CD4-positive, alpha-beta T cell treated with Interleukin-10 for 1 hour (primary cell): ENCODE data around the gene RGR.

ENCODE experiments used
- DNase-seq: peaks from one replicate; pipeline ENCODE4 v3.0.0-alpha.2; 2020

RGR gene

GRCh38 chr10:84302223-84302622 is 57.4 kb downstream of the RGR start:
- no peak for DNase-seq

- no peak for DNase-seq
Observed at GRCh38 chr10:84306751-84307384, 62.0 kb downstream of the RGR start.

- no peak for DNase-seq
Observed at GRCh38 chr10:84308021-84308420, 63.2 kb downstream of the RGR start.

- peak; percentile 45 for DNase-seq
Observed at GRCh38 chr10:84308481-84309304, 63.8 kb downstream of the RGR start.
